NCI-H128 (cell line): ENCODE results near the gene HSD17B3.
"Not testable (repeated sequence)": the region's sequence is repeated elsewhere in the genome, so short reads cannot be mapped to it uniquely, and the experiment has no call there.

ENCODE experiments used
- DNase-seq: peaks from one replicate; lab custom pipeline; 2025; ENCODE audit not compliant: unreplicated experiment; lab: John Stamatoyannopoulos, UW

Gene HSD17B3

DNA sequence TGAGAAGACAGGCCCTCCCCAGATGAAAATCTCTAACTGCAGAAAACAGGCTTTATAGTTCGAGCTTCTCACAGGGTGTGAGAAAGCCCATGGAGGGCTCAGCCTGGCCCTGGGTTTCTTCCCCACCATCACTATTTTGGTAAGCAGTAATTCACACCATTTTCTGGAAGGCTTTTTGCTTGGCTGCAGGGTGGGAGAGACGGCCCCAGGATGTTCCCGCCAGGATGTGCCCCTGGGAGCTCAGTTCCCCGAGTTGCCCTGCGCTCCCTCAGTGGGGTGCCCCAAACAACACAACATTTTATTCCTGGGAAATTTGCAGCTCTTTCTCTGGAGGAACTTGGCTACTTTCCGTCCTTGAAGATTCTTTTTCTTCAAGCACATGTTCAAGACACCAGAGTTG is 100.8 kb downstream of the HSD17B3 start:
- DNase-seq = no peak

DNA sequence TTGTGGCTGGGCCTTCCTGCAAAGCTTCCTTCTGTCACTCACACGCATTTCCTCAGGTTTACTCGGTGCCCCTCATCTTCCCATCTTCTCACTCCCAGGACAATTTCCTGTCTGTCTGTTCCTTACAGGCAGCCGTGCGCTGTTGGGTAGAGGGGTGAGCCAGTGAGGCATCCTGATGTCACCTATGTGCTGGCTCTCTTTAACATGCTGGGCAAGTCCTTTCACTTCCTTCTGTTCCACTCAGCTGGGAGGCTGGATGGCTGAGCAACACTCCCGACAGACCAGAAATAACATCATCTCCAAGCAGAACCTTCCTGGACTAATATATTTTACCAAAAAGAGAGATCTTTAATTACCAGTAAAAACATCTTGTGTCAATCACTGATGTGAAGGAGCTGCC is 103.0 kb downstream of the HSD17B3 start:
- DNase-seq = no peak

DNA sequence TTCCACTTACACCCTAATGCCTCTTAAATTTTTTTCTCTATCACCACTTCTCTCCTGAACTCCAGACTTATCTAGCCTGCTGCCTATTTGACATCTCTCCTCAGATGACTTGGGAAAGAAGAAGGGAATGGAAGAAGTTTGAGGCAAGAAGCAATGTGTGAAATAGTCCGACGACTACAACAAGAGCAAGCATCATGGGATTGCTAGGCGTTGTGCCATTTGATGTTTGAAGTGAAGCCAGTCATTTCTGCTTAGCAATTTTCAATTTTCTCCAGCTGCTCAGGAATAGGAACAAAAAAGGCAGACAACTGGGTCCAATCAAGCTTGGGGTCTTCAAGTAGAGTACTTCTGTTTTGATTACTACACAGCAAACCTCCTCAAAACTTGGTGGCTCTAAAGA is 106.4 kb downstream of the HSD17B3 start:
- DNase-seq = no peak

DNA sequence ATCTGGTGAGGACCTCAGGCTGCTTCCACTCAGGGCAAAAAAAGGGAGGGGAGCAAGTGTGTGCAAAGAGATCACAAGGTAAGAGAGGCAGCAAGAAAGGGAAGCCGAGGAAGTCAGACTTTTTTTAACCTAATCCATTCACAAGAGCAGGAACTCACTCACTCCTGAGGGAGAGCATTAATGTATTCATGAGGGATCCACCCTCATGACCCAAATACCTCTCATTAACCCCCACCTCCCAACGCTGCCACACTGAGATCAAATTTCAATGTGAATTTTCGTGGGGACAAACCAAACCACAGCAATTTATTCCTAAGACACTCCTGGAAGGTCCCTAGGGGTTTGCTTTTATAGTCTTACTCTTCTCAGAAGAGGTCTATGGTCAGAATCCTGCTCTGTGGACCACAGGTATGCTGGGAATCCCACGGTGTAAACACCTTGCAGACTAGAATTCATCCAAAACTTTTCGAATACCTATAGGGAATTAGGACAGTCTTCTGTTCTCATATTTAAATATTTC is 108.7 kb downstream of the HSD17B3 start:
- no peak for DNase-seq

DNA sequence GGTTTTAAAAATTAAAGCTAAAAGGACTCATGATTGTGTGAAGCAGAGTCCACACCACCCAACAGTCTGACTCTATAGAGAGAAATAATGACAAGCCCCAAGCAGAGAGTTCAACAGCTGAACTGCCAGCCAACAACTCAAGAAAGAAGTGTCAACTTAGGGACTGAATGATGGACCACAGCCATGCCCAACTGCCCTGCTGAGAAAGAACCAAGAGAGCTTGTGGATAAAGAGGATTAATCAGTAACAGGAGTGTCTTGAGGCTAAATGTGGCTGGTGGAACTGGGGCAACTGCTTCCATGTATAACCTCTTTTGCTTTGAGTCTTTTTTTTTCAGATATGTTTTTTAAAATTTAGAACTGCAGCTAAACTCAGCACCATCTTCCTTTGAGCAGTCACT is 109.3 kb downstream of the HSD17B3 start:
- no peak for DNase-seq

DNA sequence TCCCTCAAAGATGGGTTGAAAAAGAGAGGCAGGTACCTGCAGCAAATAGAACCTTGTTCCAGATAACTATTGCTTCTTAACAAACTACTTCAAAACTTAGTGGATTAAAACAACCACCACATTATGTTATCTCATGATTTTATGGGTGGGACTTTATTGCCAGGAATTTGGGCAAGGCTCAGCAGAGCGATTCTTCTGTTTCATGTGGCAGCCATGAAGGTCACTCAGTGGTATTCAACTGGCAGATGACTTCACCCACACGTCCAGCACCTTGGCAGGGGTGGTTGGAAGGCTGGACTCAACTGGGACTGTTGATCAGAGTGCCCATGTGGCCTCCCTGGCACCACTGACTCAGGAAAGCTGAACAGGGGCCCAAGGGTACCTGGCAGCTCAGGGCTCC is 112.0 kb downstream of the HSD17B3 start:
- DNase-seq = no peak

DNA sequence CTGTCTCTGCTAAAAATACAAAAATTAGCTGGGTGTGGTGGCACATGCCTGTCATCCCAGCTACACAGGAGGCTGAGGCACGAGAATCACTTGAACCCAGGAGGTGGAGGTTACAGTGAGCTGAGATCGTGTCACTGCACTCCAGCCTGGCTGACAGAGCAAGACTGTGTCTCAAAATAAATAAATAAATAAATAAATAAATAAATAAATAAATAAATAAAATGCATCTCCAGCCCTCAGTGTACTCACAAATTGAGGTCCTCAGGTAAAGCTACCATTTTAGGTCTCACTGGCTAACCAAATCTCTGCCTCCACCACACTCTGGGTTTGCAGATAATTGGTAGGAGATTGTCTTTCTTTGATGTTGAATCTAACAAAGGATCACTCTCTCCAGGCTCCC is 112.4 kb downstream of the HSD17B3 start:
- not testable (repeated sequence) for DNase-seq

DNA sequence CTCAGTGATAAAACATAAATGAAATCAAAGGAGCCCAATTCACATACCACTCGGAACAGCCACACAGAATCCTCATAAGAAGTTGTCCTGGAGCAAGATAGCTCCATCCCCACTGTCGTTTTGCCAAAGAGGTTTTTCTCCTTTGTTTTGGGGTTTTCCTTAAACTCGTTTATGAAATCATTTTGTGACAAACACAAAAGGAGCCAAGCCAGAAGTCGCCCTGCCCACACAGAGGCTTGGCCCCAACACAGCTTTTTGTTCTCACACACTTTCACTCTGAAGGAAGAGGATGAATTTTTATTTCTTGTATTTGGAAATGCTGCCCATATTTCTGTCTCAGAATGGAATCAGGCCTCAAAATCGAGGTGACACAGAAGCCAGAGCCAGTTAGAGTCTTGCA is 113.4 kb downstream of the HSD17B3 start:
- no peak for DNase-seq

DNA sequence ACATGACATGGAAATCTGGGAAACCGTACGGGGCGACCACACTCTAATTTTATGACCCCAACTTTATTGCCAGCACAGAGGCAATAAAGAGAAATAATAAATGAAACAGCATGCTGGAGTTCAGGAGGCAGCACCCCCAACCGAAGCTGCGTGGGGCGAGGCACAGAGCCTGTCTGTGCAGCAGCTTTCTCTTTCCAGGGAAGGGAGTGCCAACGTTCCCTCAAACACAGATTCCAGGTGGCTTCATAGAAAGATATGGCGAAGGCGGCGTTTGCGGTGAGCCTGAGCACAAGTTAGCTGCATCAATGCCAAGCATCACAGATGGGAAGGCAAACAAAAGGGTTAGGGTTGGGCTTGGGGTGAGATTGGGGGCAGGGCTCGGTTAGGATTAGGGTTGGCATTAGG is 114.8 kb downstream of the HSD17B3 start:
- no peak for DNase-seq

DNA sequence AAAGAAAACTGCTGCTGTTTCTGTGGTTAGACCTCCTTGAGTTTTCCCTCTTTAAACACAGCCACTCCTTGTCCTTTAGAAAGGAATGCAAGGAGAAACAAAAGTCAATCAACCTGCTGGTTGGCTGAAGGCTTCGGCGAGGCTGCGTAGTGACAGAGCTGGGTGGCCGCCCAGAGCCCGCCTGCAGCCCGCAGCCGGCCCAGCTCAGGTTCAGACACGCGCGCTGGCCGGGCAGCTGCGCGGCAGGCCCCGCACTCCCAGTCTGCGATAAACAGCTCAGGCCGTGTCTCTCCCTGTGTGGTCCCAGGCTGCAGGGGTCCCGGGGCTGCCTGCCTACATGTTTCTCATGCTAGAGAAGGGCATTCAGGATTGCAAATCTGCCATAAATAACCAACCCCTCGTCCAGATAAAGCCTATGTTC is 115.4 kb downstream of the HSD17B3 start:
- no peak for DNase-seq

DNA sequence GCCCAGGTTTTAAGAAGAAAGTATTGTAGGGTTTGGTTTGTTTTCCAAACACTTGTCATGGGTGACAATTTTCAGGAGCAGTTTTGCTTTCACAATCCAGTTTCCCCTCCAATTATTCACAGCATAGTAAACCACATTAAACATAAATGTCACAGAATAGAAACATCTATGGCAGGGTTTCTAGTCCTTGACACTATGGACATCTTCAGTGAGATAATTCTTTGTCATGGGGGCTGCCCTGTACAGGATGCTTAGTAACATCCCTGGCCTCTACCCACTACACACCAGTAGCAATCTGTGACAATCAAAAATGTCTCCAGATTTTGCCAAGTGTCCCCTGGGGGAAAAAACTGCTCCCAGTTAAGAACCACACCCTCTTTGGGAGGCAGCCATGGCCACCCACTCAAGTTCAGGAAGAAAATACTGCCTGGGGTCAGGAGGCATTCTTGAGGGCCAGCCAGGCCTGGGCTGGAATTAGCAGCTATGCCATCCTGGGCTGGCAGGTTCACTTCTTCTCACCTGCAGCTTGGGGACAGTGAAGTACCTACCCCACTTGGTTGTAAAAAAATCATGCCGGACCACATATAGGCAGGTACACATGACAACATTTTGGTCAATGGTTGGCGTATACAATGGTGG is 116.3 kb downstream of the HSD17B3 start:
- no peak for DNase-seq
